Erythroblast (primary cell): ENCODE measurements around the gene TERF2IP.

Source experiments
- GATA1 ChIP-seq: IDR thresholded peaks from 2 replicates; pipeline ENCODE4 v1.6.1; 2011; ENCODE audit warnings: low read depth, mild to moderate bottlenecking, control low read depth, low read length, moderate library complexity
- POLR2A ChIP-seq: IDR thresholded peaks from 2 replicates; pipeline ENCODE4 v1.6.1; 2011; ENCODE audit warnings: mild to moderate bottlenecking, low read length

GRCh38 chr16:75687361-75687760 is 39.8 kb downstream of the TERF2IP start:
- no peak for TF ChIP-seq POLR2A
- no peak for TF ChIP-seq GATA1
